ENCODE results near the gene STX3. TPM values are rescaled to one million over a fixed set of nuclear protein-coding genes. Genes with fewer than 3 reads are reported as not detected.

Gene STX3
- total and polyA plus RNA-seq, 2 donors (not counting 1 experiment from before 2014, with no cell fraction given) = 7.6 to 16.6 TPM

GRCh38 chr11:59719556-59719955 is 35.6 kb upstream of the STX3 start:
- ATAC-seq (ENCODE audit: low read depth) = no peak
- no peak overlapping the region for H3K4me3 Mint-ChIP-seq
- H3K27me3 Mint-ChIP-seq = peaks cover 52% of the 10 kb centered on the region
- no peak overlapping the region for H3K27ac Mint-ChIP-seq
- no peaks in the 10 kb centered on the region for H3K9me3 ChIP-seq (ENCODE audit: control extremely low read depth in 1 of 3, control insufficient read depth in 2 of 3, insufficient read depth in 1 of 3, low read length in 2 of 3)
- intact Hi-C loops (cut with micrococcal nuclease) = no loop called here
- no peaks in the 10 kb centered on the region for H3K4me1 Mint-ChIP-seq
- H3K9me3 Mint-ChIP-seq (ENCODE audit: insufficient read depth) = no peaks in the 10 kb centered on the region
- H3K79me2 ChIP-seq (ENCODE audit: control insufficient read depth, insufficient read depth, low read length) = no peaks in the 10 kb centered on the region
- H2AFZ ChIP-seq (ENCODE audit: insufficient read depth, low read depth, low read length, poor library complexity, severe bottlenecking) = no peak overlapping the region
- no peak for DNase-seq
- no peaks in the 10 kb centered on the region for H3K4me1 ChIP-seq (ENCODE audit: control insufficient read depth in 2 of 2, insufficient read depth in 2 of 2, low read length in 2 of 2)
- H3K27ac ChIP-seq (ENCODE audit: low read length in 2 of 2) = no peak overlapping the region
- no CpG with 5 or more reads among the region's 2 CpGs for WGBS (ENCODE audit: insufficient coverage)
- no peak overlapping the region for H3K9ac ChIP-seq (ENCODE audit: low read length)
- POLR2A ChIA-PET = no interaction called here
- H3K36me3 ChIP-seq (replicated peaks in 1 of 2; ENCODE audit: control extremely low read depth in 1 of 2, control insufficient read depth in 1 of 2, extremely low read depth in 1 of 2, insufficient read depth in 2 of 2, low read length in 1 of 2) = no peaks in the 10 kb centered on the region
- CTCF ChIA-PET = no interaction called here
- no peak overlapping the region for H3K4me2 ChIP-seq (replicated peaks; ENCODE audit: low read depth, low read length, poor library complexity, severe bottlenecking)
- H3K4me3 ChIP-seq (ENCODE audit: control extremely low read depth in 1 of 5, extremely low read depth in 1 of 5, insufficient read depth in 1 of 5, low read depth in 2 of 5, low read length in 4 of 5) = no peak overlapping the region
- no peaks in the 10 kb centered on the region for H4K20me1 ChIP-seq (ENCODE audit: control insufficient read depth, insufficient read depth, low read length, poor library complexity, severe bottlenecking)
- peaks cover 0 to 9% (median 2%) of the 10 kb centered on the region in 4 experiments for H3K27me3 ChIP-seq (replicated peaks in 1 of 4; ENCODE audit: control extremely low read depth in 1 of 4, control insufficient read depth in 3 of 4, insufficient read depth in 4 of 4, low read length in 3 of 4)
- TF ChIP-seq EZH2 (IDR thresholded peaks at IDR 0.05; ENCODE audit: borderline replicate concordance, insufficient read depth, low read depth, low read length, poor library complexity, severe bottlenecking) = no peak
- TF ChIP-seq CTCF (IDR thresholded peaks at IDR 0.05) = no peak

- Histone ChIP-seq H3K9me3 (ENCODE audit: control extremely low read depth in 1 of 3, control insufficient read depth in 2 of 3, insufficient read depth in 1 of 3, low read length in 2 of 3) (no peaks in the 10 kb centered on the region), H3K9ac (ENCODE audit: low read length) (no peak overlapping the region), H3K4me2 (replicated peaks; ENCODE audit: low read depth, low read length, poor library complexity, severe bottlenecking) (no peak overlapping the region), H3K36me3 (replicated peaks in 1 of 2; ENCODE audit: control extremely low read depth in 1 of 2, control insufficient read depth in 1 of 2, extremely low read depth in 1 of 2, insufficient read depth in 2 of 2, low read length in 1 of 2) (no peaks in the 10 kb centered on the region), H3K79me2 (ENCODE audit: control insufficient read depth, insufficient read depth, low read length) (no peaks in the 10 kb centered on the region), H4K20me1 (ENCODE audit: control insufficient read depth, insufficient read depth, low read length, poor library complexity, severe bottlenecking) (no peaks in the 10 kb centered on the region), H3K4me1 (ENCODE audit: control insufficient read depth in 2 of 2, insufficient read depth in 2 of 2, low read length in 2 of 2) (no peaks in the 10 kb centered on the region), H3K27me3 (replicated peaks in 1 of 4; ENCODE audit: control extremely low read depth in 1 of 4, control insufficient read depth in 3 of 4, insufficient read depth in 4 of 4, low read length in 3 of 4) (peaks cover 0 to 9% (median 0%) of the 10 kb centered on the region in 4 experiments), H3K27ac (ENCODE audit: low read length in 2 of 2) (no peak overlapping the region), H2AFZ (ENCODE audit: insufficient read depth, low read depth, low read length, poor library complexity, severe bottlenecking) (no peak overlapping the region), H3K4me3 (ENCODE audit: control extremely low read depth in 1 of 5, extremely low read depth in 1 of 5, insufficient read depth in 1 of 5, low read depth in 2 of 5, low read length in 4 of 5) (no peak overlapping the region)
- TF ChIP-seq CTCF (IDR thresholded peaks at IDR 0.05) (no peak), EZH2 (IDR thresholded peaks at IDR 0.05; ENCODE audit: borderline replicate concordance, insufficient read depth, low read depth, low read length, poor library complexity, severe bottlenecking) (no peak)
- Mint-ChIP-seq H3K27ac (no peak overlapping the region), H3K9me3 (ENCODE audit: insufficient read depth) (no peaks in the 10 kb centered on the region), H3K4me1 (no peaks in the 10 kb centered on the region), H3K27me3 (peaks cover 41% of the 10 kb centered on the region), H3K4me3 (no peak overlapping the region)
- POLR2A ChIA-PET = no interaction called here
- intact Hi-C loops (cut with micrococcal nuclease) = no loop called here
- WGBS (ENCODE audit: insufficient coverage) = no CpG with 5 or more reads among the region's 3 CpGs
- ATAC-seq (ENCODE audit: low read depth) (no peak), DNase-seq (no peak)
- CTCF ChIA-PET = no interaction called here
Measured at GRCh38 chr11:59724066-59724465, 31.1 kb upstream of the STX3 start.

All from B cell (primary cell).